GM18517 (cell line): ENCODE results near the gene ATP10A.

ENCODE experiments used
- ATAC-seq: cut with Tn5 transposase; IDR thresholded peaks from one replicate; pipeline ENCODE4 v1.9.1; 2021; ENCODE audit warnings: mild to moderate bottlenecking, moderate library complexity; ENCODE audit not compliant: unreplicated experiment

Gene ATP10A, protein sequence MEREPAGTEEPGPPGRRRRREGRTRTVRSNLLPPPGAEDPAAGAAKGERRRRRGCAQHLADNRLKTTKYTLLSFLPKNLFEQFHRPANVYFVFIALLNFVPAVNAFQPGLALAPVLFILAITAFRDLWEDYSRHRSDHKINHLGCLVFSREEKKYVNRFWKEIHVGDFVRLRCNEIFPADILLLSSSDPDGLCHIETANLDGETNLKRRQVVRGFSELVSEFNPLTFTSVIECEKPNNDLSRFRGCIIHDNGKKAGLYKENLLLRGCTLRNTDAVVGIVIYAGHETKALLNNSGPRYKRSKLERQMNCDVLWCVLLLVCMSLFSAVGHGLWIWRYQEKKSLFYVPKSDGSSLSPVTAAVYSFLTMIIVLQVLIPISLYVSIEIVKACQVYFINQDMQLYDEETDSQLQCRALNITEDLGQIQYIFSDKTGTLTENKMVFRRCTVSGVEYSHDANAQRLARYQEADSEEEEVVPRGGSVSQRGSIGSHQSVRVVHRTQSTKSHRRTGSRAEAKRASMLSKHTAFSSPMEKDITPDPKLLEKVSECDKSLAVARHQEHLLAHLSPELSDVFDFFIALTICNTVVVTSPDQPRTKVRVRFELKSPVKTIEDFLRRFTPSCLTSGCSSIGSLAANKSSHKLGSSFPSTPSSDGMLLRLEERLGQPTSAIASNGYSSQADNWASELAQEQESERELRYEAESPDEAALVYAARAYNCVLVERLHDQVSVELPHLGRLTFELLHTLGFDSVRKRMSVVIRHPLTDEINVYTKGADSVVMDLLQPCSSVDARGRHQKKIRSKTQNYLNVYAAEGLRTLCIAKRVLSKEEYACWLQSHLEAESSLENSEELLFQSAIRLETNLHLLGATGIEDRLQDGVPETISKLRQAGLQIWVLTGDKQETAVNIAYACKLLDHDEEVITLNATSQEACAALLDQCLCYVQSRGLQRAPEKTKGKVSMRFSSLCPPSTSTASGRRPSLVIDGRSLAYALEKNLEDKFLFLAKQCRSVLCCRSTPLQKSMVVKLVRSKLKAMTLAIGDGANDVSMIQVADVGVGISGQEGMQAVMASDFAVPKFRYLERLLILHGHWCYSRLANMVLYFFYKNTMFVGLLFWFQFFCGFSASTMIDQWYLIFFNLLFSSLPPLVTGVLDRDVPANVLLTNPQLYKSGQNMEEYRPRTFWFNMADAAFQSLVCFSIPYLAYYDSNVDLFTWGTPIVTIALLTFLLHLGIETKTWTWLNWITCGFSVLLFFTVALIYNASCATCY (N-terminal part only)

DNA sequence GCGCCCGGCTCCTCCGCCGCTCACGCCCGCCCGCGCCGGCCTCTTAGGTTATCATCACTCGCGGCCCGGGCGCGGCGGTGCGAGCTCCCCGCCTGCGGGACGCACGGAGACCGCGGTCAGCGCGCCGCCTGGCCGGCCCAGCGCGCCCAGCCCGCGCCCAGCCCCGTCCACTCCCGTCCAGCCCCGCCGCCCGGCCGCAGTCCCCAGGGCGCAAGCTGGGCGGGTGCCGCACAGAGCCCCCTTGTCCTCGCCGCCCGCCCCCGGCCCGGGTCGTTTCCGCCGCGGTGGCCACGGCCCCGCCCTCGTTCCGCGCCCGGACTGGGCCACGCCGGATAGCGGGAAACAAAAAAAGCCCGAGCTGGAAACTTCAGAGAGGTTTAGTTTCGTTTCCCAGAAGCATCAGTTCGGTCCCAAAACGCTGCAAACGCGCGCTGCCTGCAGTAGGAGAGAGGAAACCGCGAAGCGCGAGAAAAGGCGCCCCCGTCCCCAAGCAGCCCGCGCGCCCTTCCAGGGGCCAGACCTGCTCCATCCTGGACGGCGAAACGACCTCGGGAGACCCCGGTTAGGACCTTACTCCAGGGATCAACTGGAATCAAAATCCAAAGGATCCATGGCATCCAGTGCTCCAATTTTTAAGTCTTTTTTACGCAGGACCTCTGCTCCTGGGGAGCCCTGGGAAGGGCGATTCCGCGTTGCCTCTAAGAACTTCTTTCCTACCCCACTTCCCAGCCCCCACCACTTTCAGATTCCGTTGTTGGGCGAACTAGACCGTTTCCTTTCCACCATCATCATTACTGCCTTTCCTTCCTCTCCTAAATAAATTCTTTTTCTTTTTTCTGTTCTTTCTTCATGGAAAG lies at the start of gene ATP10A:
ATP10A (minus strand) TSS at position 217 of the 857 bp plus-strand sequence. CDS start 231 bp downstream, outside the sequence.
- no peak for ATAC-seq

DNA sequence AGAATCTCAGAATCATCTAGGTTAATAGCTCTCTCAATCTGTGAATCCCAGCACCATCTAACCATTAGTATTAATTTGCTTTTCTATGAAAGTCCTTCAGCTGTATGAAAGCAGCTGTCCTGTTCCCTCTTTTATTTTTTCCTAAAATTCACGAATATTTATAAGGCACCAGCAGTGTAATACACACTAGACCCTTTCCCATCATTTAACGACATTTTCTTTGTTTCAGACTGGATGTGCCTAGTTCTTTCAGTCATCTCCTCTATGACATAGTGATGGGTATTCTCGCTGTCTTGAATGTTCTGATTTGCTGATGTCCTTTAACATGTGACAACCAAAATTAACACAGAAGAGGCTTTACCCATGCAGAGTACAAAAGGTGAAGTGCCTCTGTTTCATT lies 48.9 kb upstream of the ATP10A start:
- ATAC-seq, result no peak

DNA sequence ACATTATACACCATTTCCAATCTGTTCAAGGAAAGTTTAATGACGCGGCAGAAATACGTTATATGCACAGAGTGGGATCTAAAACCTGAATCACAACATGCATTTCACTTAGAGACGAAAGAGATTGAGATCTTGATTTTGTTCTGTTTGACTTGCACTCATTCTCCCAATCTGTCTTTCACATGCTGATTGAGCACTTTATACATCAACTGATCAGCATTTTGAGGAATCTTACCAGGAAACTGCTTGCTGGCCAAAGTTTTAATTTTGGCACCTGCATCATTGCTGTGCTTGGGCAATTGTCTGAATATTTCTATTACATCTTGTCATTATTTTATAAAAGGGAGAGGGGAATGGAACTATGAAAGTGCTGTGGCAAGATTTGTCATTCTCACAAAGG lies 47.7 kb upstream of the ATP10A start:
- no peak for ATAC-seq

DNA sequence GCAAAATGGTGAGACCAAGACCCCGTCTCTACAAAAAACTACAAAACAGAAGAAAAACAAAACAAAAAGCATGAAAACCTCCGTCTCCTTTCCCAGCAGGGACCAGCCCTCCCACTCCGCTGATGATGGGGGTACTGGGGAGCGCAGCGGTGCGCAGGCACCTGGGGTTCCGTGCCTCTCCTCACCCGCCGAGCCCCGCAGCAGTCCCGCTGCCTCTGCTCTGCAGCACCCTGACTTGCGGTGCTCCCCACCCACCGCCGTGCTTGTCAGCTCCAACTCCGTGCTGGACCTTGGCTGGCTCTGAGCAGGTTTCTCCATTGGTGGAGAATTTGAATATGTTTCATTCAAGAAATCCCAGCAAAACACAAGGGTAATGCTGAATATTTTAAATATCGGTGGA lies 46.7 kb upstream of the ATP10A start:
- no peak for ATAC-seq

DNA sequence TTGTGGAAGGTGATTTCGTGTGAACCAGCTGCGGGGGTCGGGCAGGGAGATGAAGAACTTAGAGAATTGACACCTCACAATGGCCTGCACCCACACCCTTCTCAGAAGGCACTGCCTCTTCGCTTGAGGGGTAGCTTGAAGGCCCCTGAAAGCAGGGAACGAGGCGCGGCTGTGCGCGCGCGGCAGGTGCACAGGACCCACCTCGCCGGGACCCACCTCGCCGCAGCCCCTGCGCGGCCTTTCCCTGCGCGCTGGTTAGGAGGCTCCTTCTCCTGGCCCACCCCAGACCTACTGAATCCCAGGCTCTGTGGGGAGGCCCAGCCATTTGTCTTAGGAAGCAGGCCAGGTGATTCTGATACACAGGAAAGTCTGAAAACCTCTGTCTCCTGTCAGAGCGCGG lies 46.2 kb upstream of the ATP10A start:
- ATAC-seq, result no peak

DNA sequence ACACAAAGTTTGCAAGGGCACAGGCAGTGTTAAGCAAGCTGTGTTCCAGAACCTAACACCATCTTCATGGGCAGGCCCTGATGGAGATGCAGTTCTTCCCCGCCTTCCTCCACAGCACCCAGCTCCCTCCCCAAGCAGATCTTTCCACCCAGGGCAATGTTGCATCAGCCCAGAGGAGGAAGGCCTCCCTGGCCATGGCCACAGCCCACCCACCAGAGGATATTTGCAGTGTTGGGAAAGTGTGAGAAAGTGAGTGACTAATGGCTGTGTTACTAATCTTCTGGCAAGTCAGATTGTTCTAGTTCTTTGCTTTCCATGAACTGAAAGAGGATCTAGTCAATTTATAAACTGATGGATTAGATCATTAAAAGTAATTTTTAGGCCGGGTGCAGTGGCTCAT lies 42.0 kb upstream of the ATP10A start:
- no peak for ATAC-seq

DNA sequence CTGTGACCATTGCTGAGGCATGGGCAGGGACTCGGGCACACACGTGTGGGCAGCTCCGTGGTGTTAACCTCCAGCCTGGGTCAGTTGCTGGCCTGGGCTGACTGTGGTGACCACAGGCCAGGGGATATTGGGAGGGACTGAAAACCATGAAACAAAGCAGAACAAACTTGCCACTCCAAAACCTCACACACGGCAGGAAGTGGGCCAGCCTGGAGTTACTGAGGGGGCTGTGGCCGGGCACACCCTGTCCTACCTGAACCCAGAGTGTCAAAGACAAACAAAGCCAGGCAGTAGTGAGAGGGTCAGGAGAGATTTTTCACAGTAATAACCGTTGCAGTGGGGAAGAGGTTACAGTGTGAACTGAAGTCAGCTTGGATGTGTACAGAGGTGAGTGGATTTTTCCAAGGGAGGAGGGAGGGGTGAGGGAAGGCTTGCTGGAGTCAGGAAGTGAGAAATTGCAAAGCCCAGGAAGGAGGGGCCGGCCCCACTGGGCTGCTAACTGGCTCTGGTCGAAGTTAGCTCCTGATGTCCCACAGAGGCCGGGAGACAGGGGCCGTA lies 40.0 kb upstream of the ATP10A start:
- no peak for ATAC-seq

DNA sequence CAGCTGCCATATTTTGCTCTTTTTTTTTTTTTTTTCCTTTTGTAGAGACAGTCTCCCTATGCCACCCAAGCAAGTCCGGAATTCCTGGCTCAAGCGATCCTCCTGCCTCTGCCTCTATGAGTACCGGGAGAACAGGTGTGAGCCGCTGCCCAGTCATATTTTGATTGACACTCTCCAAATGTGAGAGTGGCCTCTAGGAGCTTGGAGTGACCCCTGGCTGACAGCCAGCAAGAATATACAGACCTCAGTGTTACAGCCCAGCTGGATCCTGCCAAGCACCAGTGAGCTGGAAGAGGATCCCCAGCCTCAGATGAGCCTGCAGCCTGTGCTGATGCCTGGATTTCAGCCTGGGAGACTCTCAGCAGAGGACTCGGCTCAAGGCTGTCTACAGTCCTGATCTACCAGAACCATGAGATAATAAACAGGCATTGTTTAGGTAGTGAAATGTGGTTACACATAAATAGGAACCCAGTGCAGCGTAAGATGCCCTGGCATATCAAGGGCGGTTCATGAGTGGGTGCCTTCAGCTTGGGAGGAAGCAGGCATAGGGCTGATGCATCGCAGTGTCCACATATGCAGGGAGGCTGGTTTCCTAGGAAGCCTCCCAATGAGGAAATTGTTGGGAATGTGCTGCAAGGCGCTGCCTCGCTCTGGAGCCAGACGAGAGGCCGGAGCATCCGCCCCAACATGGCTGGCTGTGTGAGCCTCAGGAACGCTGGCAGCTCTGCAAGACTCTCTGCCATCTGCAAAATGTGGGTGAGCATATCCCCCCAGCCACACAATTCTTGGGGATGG lies 38.9 kb upstream of the ATP10A start:
- no peak for ATAC-seq

DNA sequence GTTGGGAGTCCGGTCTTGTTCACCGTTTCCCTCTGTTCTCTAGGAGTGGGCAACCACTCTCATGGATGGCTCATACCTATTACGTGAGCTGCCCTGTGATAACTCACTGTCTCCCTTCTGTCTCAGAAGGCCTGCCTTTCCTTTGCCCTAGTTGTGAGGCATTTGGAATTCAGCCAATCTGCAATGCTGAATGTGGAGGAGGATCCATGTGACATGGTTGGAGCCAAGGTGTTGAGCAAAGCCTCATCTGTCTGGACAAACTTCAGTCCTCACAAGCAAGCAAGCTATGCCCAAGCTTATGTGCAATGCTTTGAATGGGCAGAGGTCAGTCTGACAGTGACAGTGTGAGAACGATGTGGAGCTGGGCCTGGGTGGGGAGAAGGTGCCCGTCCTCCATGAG lies 37.8 kb upstream of the ATP10A start:
- ATAC-seq, result no peak

DNA sequence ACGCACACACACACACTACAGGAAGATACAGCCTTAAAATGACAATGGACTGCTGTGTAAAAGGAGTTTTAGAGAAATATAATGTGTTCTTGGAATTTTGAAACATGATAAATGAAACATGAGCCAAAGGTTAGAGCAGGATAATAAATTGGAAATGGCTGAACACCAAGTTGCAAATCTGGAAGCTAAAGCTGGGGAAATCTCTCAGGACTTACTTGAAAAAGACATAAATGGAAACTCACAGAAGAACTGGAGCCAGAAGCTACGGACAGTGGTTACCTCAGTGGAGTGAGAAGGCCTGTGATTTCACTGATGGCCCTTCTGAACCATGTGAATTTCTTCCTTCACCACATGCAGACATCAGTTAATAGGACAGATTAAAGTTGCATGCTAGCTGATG lies 37.3 kb upstream of the ATP10A start:
- ATAC-seq, result no peak

DNA sequence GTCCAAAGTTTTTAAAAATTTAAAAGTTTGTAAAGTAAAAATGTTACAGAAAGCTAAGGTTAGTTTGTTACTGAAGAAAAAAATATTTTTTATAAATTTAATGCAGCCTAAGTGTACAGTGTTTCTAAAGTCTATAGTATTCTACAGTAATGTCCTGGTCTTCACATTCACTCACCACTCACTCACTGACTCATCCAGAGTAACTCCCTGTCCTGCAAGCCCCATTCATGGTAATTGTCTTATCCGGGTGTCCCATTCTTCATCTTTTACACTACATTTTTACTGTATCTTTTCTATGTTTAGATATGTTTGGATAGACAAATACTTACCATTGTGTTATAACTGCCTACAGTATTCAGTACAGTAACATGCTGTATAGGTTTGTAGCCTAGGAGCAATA lies 36.7 kb upstream of the ATP10A start:
- ATAC-seq, result no peak

DNA sequence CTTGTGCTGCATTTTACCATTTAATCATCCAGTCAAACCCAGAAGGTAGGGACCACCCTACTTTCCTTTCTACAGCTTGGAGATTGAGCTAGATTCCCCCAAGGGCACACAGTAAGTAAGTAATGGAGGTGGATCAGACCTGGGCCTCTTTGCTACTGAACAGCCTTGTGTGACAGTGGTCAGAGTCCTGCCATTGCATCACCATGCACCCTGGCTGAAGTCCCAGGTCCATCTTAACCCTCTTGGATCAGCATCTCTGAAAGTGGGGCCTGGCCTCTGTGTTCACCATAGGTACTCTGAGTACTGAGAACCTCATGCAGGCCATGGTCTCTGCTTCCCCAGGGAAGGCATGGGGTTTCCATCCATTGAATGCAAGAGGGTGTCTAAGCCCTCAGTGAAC lies 34.5 kb upstream of the ATP10A start:
- no peak for ATAC-seq

DNA sequence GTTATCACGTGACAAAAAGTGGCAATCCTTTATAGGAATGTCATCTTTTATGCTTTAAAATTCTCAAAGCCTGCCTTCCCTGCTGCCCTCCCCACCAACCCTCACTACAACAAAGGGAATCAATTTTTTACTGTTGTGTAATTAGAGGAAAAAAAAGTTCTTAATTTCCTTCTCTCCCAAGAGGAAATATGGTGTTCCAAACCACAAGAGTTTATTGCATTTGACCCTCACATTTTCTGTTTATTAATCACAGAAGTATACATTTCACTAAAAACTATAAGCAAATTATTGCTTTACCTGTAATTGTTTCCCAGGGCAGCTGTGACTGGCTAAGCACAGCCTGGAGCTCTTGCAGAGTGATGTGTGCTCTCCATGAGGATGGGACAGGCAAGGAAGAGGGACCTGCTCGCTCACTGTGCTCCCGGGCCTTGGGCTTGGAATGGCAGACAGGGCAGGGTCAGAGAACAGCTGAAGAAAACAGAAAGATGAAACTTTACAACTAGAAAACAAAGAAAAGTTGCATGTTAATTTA lies 31.3 kb upstream of the ATP10A start:
- ATAC-seq, result no peak

DNA sequence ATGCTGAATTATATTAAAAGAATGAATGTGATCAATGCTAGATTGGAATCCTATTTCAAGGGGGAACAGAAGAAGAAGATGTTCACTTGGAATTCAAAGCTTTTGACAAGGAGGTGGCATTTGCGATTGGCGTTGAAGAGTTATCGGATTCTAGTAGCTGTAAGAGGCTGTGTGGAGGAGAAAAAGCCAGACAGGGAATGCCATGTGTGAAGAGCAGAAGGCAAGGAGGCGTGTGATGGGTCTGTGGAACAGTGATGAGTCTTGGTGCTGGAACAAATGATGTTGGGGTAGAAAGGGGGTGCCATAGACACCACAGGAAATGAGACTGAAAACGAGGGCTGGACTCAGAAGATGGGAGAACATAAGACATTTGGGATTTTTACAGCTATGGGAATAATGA lies 30.5 kb upstream of the ATP10A start:
- no peak for ATAC-seq

DNA sequence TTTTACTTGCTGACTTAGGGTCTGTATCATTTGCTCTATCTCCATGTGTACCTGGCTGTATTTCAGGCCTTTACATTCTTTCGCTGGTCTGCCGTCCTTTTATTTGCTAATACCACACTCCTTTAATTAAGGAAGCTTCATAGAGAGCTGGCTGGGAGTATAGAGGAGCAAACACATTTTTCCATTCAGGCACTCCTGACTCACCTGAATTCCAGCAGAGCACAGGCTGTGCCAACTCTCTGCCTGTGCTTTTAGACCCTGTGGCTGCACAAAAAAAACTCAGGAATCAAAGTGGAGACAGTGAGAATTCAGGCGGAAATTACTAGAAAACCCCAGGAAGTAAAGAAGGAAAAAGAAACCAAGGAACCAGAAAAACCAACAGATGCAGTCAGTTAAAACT lies 29.0 kb upstream of the ATP10A start:
- no peak for ATAC-seq

DNA sequence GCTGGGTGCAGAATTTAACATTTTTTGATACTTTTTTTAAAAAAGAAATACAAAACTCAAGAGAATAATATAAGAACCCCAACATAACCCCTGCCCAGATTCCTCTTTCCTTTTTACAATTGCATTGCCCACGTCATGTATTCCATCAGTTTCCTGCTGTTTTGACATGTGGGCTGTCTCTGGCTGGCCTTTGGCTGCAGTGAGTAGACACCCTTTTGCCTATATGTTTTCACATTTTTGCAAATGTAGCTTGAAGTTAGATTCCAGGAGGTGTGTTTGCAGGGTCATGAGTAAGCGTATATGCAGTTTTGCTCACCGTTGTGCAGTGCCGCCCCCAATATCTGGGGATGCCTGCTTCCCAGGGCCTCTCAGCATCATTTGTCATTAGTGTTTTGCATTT lies 28.0 kb upstream of the ATP10A start:
- ATAC-seq, result no peak

DNA sequence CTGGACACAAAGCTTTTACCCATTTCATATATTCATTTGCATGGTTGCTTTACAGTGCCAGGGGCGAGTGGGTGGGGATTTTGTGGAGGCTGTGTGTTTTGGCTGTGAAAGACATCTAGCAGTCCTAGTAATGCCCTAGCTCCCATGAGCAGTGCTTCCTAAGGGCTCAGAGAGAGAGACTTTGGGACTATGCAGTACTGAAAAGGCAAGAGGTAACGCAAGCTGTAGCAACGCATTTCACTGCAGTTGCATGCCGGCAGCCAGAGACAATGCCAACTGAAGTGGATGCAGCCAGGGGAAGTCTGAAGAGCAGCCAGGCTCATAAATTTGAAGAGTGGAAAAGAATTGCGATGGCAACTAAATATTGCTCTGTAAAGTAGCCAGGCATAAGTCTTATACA lies 27.4 kb upstream of the ATP10A start:
- ATAC-seq, result no peak

DNA sequence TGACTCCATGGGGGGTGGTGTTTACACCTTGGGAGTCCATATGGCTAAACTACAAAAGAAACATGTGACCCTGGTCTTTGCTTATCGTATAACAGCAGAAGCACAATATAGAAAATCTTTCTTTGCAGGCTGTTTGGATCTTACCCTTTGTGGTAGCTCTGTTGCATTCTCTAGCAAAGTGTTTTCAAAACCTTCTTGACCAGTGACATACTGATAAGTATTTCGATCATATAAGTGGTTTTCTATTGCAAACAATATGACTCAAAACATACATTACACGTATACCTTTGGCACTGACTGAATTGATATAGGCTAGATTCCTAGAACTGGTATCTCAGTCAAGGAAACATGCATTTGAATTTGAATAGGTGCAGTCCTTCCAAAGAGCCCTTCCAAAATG lies 24.7 kb upstream of the ATP10A start:
- no peak for ATAC-seq

DNA sequence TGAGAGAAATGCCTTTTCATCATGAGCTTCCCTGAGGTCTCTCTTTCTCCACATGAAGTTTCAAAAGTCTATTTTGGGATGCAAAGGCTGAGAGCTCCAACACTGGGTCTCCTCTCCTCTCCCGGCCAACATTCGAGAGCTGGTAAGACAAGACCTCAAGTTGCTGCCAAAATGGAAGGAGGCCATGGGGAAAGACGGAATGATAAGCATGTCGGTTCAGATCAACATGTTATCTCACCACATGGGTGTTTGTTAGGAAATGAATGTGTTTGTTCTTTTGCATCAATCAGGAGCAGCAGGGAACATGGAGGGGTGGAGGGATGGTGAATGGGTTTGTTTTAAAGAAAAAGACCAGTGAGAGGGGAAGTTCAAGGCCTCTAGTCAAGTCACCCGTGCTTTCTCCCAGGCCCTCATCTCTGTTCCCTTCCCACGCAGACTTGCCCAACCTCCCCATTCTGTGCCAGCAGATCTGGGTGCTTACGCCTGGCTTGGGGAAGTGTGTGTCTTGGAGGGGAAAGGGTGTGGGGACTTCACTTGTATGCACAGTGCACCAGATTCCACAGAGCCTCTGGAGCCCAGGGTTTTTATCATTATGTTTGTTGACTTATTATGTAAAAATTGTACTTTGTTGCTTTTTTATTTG lies 23.5 kb upstream of the ATP10A start:
- no peak for ATAC-seq
